ENCODE measurements around the gene CD81.

Gene CD81

DNA sequence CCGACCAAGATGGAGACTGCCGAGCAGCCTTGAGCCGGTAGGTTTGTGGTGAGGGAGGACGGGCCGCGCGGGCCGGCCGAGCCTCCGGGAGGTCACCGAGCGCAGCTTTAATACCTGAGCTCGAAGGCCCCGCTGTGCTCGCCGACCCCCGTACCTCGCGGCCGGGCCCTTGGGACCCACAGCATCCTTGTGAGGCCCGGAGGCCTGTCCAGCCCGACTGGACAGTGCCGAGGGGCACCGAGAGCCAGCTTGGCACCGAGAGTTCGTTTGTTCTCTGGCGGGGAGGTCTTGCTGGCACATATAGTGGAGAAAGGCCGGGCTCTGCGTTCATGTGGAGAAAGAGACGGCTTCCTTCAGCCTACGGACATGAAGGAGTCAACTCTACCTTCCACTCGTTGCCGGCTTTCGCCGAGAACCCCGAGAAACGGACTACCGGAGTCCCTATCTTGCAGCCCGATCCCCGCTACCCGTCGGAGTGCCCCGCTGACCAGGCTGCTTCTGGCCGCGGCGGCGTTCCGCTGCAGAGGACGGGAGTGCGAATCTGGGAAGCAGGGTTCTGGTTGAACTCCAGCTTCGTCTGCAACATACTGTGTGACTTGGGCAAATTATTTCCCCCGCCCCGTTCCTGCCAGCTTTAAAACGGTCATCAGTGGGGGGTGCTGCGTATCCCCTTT, 23.8 kb downstream of the CD81 start:
- TF ChIP-seq, protein P1, sequence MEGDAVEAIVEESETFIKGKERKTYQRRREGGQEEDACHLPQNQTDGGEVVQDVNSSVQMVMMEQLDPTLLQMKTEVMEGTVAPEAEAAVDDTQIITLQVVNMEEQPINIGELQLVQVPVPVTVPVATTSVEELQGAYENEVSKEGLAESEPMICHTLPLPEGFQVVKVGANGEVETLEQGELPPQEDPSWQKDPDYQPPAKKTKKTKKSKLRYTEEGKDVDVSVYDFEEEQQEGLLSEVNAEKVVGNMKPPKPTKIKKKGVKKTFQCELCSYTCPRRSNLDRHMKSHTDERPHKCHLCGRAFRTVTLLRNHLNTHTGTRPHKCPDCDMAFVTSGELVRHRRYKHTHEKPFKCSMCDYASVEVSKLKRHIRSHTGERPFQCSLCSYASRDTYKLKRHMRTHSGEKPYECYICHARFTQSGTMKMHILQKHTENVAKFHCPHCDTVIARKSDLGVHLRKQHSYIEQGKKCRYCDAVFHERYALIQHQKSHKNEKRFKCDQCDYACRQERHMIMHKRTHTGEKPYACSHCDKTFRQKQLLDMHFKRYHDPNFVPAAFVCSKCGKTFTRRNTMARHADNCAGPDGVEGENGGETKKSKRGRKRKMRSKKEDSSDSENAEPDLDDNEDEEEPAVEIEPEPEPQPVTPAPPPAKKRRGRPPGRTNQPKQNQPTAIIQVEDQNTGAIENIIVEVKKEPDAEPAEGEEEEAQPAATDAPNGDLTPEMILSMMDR (conservative IDR thresholded peaks at IDR 0.05; ENCODE audit: control insufficient read depth, insufficient read depth, low read depth, low read length) = no peak
- peak overlapping the region; percentile 99 for H3K4me3 ChIP-seq (ENCODE audit: control insufficient read depth, low read depth, low read length)
- DNase-seq (ENCODE audit: low read depth) = no peak

DNA sequence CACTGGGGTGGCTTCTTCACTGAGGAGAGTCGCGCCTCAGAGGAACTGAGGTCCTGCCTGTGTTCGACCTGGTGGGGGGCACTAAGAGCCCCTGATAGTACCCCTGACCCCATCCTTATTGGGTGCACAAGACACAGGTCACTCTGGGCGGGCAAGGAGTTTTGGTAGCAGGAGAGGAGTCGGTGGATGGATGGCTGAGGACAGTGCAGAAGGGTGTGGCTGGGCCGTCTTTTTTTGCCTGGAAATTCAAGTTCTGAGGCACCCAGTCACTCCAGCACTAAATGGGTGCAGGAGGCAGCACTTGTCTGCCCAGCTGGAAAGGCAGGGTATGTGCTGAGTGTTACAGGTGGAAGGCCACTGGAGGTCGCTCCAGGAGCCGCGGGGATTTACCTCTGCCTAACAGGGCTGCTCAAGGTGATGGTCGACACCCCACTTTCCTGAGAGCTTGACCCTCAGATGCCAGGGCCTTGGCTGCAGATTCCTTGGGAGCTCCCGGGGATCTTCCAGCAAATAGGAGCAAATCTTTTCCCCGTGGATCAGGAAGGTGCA, 24.4 kb downstream of the CD81 start:
- TF ChIP-seq, protein P1 (conservative IDR thresholded peaks at IDR 0.05; ENCODE audit: control insufficient read depth, insufficient read depth, low read depth, low read length) = peak; percentile 4
- no peak for DNase-seq (ENCODE audit: low read depth)
- H3K4me3 ChIP-seq (ENCODE audit: control insufficient read depth, low read depth, low read length) = peak overlapping the region; percentile 99

DNA sequence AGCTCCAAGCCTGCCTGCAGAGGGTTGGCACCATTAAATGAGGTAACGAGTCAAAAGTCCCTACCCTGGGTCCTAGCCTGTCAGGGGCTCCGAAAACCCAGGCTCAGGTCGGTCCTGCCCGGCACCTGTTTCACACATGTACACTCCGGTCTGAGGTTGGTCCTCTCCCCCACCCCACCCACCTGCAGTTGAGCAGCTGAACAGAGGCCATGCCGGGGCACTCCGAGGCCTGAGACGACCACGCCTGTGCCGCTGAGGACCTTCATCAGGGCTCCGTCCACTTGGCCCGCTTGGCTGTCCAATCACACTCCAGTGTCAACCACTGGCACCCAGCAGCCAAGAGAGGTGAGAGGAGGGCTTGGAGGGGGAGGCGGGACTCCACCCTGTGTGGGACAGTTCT, 25.0 kb downstream of the CD81 start:
- DNase-seq (ENCODE audit: low read depth) = no peak
- TF ChIP-seq, protein P1 (conservative IDR thresholded peaks at IDR 0.05; ENCODE audit: control insufficient read depth, insufficient read depth, low read depth, low read length) = no peak
- H3K4me3 ChIP-seq (ENCODE audit: control insufficient read depth, low read depth, low read length) = peak overlapping the region; percentile 99

DNA sequence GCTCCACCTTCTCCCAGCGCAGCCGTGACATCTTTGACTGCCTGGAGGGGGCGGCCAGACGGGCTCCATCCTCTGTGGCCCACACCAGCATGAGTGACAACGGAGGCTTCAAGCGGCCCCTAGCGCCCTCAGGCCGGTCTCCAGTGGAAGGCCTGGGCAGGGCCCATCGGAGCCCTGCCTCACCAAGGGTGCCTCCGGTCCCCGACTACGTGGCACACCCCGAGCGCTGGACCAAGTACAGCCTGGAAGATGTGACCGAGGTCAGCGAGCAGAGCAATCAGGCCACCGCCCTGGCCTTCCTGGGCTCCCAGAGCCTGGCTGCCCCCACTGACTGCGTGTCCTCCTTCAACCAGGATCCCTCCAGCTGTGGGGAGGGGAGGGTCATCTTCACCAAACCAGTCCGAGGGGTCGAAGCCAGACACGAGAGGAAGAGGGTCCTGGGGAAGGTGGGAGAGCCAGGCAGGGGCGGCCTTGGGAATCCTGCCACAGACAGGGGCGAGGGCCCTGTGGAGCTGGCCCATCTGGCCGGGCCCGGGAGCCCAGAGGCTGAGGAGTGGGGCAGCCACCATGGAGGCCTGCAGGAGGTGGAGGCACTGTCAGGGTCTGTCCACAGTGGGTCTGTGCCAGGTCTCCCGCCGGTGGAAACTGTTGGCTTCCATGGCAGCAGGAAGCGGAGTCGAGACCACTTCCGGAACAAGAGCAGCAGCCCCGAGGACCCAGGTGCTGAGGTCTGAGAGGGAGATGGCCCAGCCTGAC, 26.0 kb downstream of the CD81 start:
- no peak for DNase-seq (ENCODE audit: low read depth)
- H3K4me3 ChIP-seq (ENCODE audit: control insufficient read depth, low read depth, low read length) = no peak overlapping the region
- TF ChIP-seq, protein P1 (conservative IDR thresholded peaks at IDR 0.05; ENCODE audit: control insufficient read depth, insufficient read depth, low read depth, low read length) = no peak

DNA sequence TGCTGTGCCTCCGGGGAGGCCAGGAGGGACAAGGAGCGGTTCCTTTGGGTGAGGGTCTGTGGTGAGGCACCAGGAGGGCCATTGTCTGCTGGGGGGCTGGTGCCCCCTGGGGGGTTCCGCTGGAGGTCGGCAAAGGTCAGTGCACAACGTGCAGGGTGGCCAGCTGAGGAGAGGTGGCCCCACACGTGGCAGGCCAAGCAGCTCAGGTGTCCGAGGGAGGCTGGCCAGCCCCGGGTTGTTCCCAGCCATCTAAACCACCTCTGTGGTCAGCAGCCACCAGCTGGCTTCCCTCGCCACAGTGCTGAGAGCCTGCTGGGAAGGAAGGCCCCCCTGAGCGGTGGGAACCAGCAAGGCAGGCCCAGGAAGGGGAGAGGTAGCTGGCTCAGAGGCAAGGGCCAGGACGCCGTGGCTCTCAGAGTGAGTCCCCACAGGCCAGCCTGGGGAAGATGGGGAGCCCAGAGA, 27.7 kb downstream of the CD81 start:
- DNase-seq (ENCODE audit: low read depth) = no peak
- TF ChIP-seq, protein P1 (conservative IDR thresholded peaks at IDR 0.05; ENCODE audit: control insufficient read depth, insufficient read depth, low read depth, low read length) = no peak
- no peak overlapping the region for H3K4me3 ChIP-seq (ENCODE audit: control insufficient read depth, low read depth, low read length)

DNA sequence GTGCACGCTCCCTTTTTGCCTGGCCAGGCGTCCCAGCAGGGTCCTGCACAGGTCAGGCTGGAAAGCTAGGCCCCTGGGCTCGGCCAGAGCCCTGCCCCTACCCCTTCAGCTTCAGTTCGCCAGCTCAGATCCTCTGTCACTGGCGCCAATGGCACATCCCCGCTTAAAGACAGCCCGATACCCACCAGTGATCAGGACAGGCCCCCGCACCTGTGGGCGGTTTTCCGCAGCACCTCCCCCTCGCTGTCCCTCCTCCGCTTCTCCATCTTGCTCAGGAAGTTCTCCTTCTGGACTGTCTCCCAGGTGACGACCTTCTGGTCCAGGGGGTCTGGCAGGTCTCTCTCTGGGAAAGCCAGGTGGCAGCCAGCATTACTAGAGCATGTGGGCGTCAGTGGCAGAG, 29.3 kb downstream of the CD81 start:
- no peak for DNase-seq (ENCODE audit: low read depth)
- H3K4me3 ChIP-seq (ENCODE audit: control insufficient read depth, low read depth, low read length) = no peak overlapping the region
- TF ChIP-seq, protein P1 (conservative IDR thresholded peaks at IDR 0.05; ENCODE audit: control insufficient read depth, insufficient read depth, low read depth, low read length) = no peak
